CD8-positive, alpha-beta memory T cell (primary cell): ENCODE measurements around the gene SLCO4A1. TPM values are rescaled to one million over a fixed set of nuclear protein-coding genes. Genes with fewer than 3 reads are reported as not detected.

Experiments used
- CTCF ChIA-PET: fragments of 350-600 bp; sonication (Branson Sonifier 250); formaldehyde crosslinking; loops from one replicate; lab custom pipeline; 2021; ENCODE audit warnings: antibody characterized with exemption; lab: Charles Lee
- POLR2A ChIA-PET: fragments of 350-600 bp; sonication (Branson Sonifier 250); formaldehyde crosslinking; loops from one replicate; lab custom pipeline; 2021; ENCODE audit warnings: antibody characterized with exemption; lab: Charles Lee
- DNase-seq, 5 donors: peaks; one replicate each; pipeline versions ENCODE4 v3.0.0 to v3.0.0-alpha.2; 2020 to 2022; ENCODE audit warnings: mixed read lengths in 1 of 5
- H3K27ac ChIP-seq: one replicate; pipeline ENCODE4 v1.7.0; 2013; ENCODE audit warnings: low read depth, mild to moderate bottlenecking, low read length, moderate library complexity
- H3K27me3 ChIP-seq: 2 replicates; pipeline ENCODE4 v1.7.0; 2013; ENCODE audit warnings: low read length, mild to moderate bottlenecking; ENCODE audit not compliant: insufficient read depth, poor library complexity, severe bottlenecking
- H3K36me3 ChIP-seq: 2 replicates; pipeline ENCODE4 v1.7.0; 2013; ENCODE audit warnings: mild to moderate bottlenecking, low read length, moderate library complexity; ENCODE audit not compliant: insufficient read depth
- H3K4me1 ChIP-seq: 2 replicates; pipeline ENCODE4 v1.7.0; 2013; ENCODE audit warnings: mild to moderate bottlenecking, low read length, moderate library complexity; ENCODE audit not compliant: insufficient read depth
- H3K4me3 ChIP-seq: 2 replicates; pipeline ENCODE4 v1.7.0; 2013; ENCODE audit warnings: mild to moderate bottlenecking, low read length
- H3K9me3 ChIP-seq: 2 replicates; pipeline ENCODE4 v1.7.0; 2013; ENCODE audit warnings: mild to moderate bottlenecking, low read length
- H3K27ac Mint-ChIP-seq, 8 donors: one replicate each; pipeline ENCODE4 v1.8.0; 2020 to 2021; ENCODE audit warnings: mixed read lengths in 8 of 8, mild to moderate bottlenecking in 6 of 8, inconsistent platforms in 3 of 8, moderate library complexity in 3 of 8
- H3K27me3 Mint-ChIP-seq, 2 donors: one replicate each; pipeline ENCODE4 v1.8.0; 2020 to 2021; ENCODE audit warnings: mixed read lengths in 2 of 2, mild to moderate bottlenecking in 1 of 2, moderate library complexity in 1 of 2
- H3K36me3 Mint-ChIP-seq, 3 donors: one replicate each; pipeline ENCODE4 v1.8.0; 2020 to 2021; ENCODE audit warnings: mixed read lengths in 3 of 3, inconsistent platforms in 1 of 3, mild to moderate bottlenecking in 1 of 3
- H3K4me1 Mint-ChIP-seq, 3 donors: one replicate each; pipeline ENCODE4 v1.8.0; 2020 to 2021; ENCODE audit warnings: mixed read lengths in 3 of 3, inconsistent platforms in 1 of 3, mild to moderate bottlenecking in 1 of 3
- H3K4me3 Mint-ChIP-seq, 7 donors: one replicate each; pipeline ENCODE4 v1.8.0; 2020 to 2021; ENCODE audit warnings: mixed read lengths in 7 of 7, mild to moderate bottlenecking in 6 of 7, moderate library complexity in 4 of 7, inconsistent platforms in 2 of 7
- H3K9me3 Mint-ChIP-seq, 5 donors: one replicate each; pipeline ENCODE4 v1.8.0; 2020 to 2022; ENCODE audit warnings: mixed read lengths in 5 of 5, mild to moderate bottlenecking in 3 of 5, moderate library complexity in 2 of 5, inconsistent platforms in 1 of 5
- polyA plus RNA-seq: library from polyadenylated mRNA; unstranded; fragments of 300-500 nt; fragmentation: Illumina TruSeq; gene quantifications from one replicate; pipeline ENCODE4 v1.2.3, GENCODE V29; 2021
- total RNA-seq, 2 experiments: library from RNA; stranded (reverse); gene quantifications; one replicate each; pipeline ENCODE4 v1.2.3, GENCODE V29; 2021

SLCO4A1 gene
- total and polyA plus RNA-seq, 3 experiments from 2014 or later, result 0.47 to 44.9 (median 42.0) TPM

DNA sequence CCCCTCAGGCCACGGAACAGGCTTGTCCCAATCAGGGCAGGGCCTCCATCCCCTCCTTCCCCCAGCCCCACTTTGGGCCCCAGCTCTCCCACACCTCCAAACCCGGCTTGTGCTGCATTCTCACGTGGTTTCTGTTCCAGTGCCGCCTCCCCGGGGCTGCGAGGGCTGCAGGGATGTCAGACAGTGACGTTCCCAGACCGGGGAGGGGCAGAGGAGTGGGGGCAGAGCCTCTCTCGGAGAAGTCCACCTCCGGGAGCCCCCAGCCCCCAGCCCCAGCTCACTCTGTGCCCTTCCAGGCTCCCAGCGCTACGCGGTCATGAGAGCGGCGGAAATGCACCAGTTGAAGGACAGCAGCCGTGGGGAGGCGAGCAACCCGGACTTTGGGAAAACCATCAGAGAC lies 18.5 kb downstream of the SLCO4A1 start:
- Histone ChIP-seq H3K9me3 (no peaks in the 10 kb centered on the region), H3K4me3 (no peak overlapping the region), H3K27me3 (no peaks in the 10 kb centered on the region), H3K36me3 (no peaks in the 10 kb centered on the region), H3K4me1 (no peaks in the 10 kb centered on the region), H3K27ac (no peak overlapping the region)
- H3K27ac Mint-ChIP-seq, result peak overlapping the region in 1 of 8 donors; percentile 88
- H3K4me1 Mint-ChIP-seq, result no peaks in the 10 kb centered on the region
- no peaks in the 10 kb centered on the region for H3K27me3 Mint-ChIP-seq
- H3K9me3 Mint-ChIP-seq, result no peaks in the 10 kb centered on the region
- POLR2A ChIA-PET, result no interaction called here
- CTCF ChIA-PET, result no interaction called here
- DNase-seq, result no peak
- H3K4me3 Mint-ChIP-seq, result no peak overlapping the region
- H3K36me3 Mint-ChIP-seq, result no peaks in the 10 kb centered on the region

DNA sequence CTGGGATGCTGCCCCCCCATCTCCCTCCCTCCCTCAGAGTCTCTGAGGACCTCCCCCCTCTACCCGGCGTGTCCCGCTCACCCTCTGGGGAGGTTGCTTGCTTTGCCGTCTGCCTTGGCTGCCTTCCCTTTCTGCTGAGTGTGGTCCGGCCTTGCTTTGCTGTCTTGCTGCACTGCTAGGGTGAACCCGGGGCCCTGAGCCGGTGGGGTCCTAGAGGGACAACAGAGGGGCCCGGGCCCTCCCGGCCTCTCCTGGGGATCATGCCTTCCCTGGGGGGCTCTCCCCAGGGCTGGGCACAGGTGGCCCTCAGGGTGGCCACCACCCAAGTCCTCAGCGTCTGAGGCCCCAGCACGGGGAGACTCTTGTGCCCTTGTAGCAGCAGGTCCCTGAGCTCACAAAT lies 19.3 kb downstream of the SLCO4A1 start:
- H3K27me3 ChIP-seq, result no peaks in the 10 kb centered on the region
- H3K9me3 ChIP-seq, result no peaks in the 10 kb centered on the region
- H3K4me1 Mint-ChIP-seq, result no peaks in the 10 kb centered on the region
- DNase-seq, result no peak
- no peak overlapping the region for H3K4me3 Mint-ChIP-seq
- ChIA-PET POLR2A (no interaction called here), CTCF (no interaction called here)
- no peak overlapping the region for H3K4me3 ChIP-seq
- H3K9me3 Mint-ChIP-seq, result no peaks in the 10 kb centered on the region
- no peaks in the 10 kb centered on the region for H3K36me3 Mint-ChIP-seq
- no peak overlapping the region for H3K27ac Mint-ChIP-seq
- H3K4me1 ChIP-seq, result no peaks in the 10 kb centered on the region
- H3K27ac ChIP-seq, result no peak overlapping the region
- no peaks in the 10 kb centered on the region for H3K36me3 ChIP-seq
- H3K27me3 Mint-ChIP-seq, result no peaks in the 10 kb centered on the region

- Histone ChIP-seq H3K36me3 (no peaks in the 10 kb centered on the region), H3K4me3 (no peak overlapping the region), H3K9me3 (no peaks in the 10 kb centered on the region), H3K27me3 (no peaks in the 10 kb centered on the region), H3K27ac (no peak overlapping the region), H3K4me1 (no peaks in the 10 kb centered on the region)
- Mint-ChIP-seq H3K27me3 (no peaks in the 10 kb centered on the region), H3K27ac (no peak overlapping the region), H3K36me3 (no peaks in the 10 kb centered on the region), H3K9me3 (no peaks in the 10 kb centered on the region), H3K4me1 (no peaks in the 10 kb centered on the region), H3K4me3 (no peak overlapping the region)
- POLR2A ChIA-PET, result no interaction called here
- CTCF ChIA-PET, result no interaction called here
- no peak for DNase-seq
Observed at GRCh38 chr20:62662422-62662821, 20.1 kb downstream of the SLCO4A1 start.

DNA sequence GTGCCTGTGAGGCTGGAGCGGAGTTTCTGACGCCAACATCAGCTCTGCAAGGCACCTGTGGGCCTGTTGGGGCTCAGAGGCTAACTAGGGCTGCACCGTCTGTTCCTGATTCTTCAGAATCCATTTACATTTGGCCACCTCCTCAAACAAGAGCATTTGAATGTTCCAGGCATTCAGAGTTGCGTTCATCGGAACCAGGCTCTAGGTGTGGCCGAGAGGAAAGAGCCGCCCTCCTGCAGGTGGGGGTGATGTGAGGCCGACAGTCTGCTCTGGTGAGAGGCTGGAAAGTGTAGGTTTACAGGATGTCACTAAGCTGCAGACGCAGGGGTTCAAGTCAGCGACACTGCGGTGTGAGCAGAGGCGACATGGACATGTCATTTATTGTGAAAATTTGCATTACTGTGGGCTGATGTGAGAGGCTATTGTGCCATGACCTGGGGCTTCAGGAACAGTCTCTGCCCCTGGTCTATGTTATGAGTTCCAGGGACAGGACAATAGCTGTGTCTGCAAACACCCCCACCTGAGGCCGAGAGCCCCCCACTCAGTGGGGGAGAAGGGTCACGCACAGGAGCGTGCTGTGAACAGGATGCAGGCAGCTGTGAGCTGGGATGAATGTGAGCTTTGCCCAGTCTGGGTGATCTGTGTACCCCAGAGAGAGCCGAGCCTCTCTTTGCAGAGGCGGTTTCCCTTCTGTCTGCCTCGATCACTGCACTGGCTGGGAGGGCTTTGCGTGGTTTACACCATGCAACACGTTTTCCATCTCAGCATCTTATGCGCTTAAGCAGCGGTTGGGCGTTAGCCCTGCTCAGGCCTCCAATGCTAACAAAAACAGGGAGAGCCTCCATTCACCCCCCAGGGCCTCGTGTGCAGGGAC lies 21.1 kb downstream of the SLCO4A1 start:
- H3K4me1 ChIP-seq, result no peaks in the 10 kb centered on the region
- Mint-ChIP-seq H3K4me1 (no peaks in the 10 kb centered on the region), H3K4me3 (no peak overlapping the region), H3K27ac (peak overlapping the region in 1 of 8 donors; percentile 17), H3K27me3 (no peaks in the 10 kb centered on the region), H3K36me3 (no peaks in the 10 kb centered on the region), H3K9me3 (no peaks in the 10 kb centered on the region)
- H3K36me3 ChIP-seq, result no peaks in the 10 kb centered on the region
- ChIA-PET CTCF (no interaction called here), POLR2A (no interaction called here)
- DNase-seq, result no peak
- no peaks in the 10 kb centered on the region for H3K9me3 ChIP-seq
- H3K27me3 ChIP-seq, result no peaks in the 10 kb centered on the region
- H3K4me3 ChIP-seq, result no peak overlapping the region
- no peak overlapping the region for H3K27ac ChIP-seq

DNA sequence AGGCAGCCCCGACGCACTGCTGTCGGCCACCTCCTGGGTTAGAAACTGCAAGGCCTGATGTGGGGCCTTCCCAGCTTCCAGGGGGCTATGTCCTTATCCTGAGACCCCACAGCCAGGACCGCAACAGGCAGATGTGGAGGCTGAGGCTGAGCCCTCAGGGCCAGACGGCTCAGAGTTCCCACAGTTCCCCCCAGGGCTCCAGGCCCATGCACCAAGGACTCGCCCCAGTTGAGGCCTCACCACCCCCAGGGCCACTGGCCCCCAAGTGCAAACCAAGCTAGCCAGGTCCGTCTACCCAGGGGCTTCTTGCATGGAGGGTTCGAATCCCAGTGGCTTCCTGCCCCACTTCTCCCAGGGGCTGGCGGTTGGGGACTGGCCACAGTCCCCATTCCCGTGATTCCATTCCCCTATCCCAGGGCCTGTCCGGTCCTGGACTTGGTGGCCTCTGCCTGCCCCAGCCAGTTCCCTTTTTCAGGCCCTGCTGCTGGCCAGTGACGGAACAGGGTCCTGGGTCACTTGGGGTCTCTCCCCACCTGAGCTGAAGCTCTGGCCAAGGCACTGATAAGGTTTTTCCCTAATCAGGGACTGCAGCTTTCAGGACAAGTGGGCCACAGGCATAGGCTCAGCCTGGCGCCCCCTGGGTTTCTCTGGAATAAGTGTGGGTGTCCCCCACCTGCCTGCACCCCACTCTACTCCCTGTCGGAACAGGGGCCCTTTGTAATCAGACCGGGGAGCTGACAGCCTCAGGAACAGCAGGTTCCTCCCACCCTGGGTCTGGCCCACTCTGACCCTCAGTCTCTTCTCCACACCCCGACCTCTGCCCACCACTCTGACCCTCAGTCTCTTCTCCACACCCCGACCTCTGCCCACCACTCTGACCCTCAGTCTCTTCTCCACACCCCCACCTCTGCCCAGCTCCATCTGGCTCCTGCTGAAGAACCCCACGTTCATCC lies 22.0 kb downstream of the SLCO4A1 start:
- CTCF ChIA-PET, result no interaction called here
- H3K27ac Mint-ChIP-seq, result no peak overlapping the region
- POLR2A ChIA-PET, result no interaction called here

DNA sequence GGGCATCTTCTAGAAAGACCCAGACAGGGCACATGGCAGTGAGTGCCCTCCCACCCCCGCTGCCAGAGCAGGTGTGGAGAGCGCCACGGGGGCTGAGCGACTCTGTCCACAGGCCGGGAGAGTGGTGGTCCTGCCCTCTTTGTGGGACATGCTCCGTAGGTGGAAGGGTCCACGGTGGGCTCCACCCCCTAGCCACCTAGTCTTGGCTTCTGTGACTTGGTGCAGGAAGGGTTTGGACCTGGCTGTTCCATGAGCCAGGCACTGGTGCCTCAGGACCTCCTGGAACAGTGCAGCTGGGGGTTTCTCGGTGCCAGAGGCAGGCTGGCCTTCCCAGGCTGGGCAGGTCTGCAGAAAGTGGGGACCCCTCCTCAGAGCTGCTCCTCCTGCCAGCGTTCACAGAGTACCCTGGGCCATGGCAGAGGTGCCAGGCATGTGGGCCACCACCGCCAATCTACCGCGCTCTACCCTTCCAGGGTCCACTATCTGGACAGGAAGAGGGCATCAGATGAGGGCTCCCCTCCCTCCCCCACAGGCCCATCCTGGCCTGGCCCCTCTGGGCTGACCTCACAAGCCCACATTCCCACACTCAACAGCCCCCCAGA lies 23.0 kb downstream of the SLCO4A1 start:
- no peak overlapping the region for H3K27ac ChIP-seq
- no peaks in the 10 kb centered on the region for H3K27me3 ChIP-seq
- no peaks in the 10 kb centered on the region for H3K4me1 ChIP-seq
- H3K36me3 ChIP-seq, result no peaks in the 10 kb centered on the region
- H3K4me1 Mint-ChIP-seq, result no peaks in the 10 kb centered on the region
- ChIA-PET CTCF (interaction anchor here (1.0 to 1.6 kb wide), 3 partner anchors 125 to 143 kb away, joined by 3 to 6 read pairs (median 4); no protein-coding TSS in a partner anchor), POLR2A (no interaction called here)
- DNase-seq, result no peak
- H3K27ac Mint-ChIP-seq, result no peak overlapping the region
- H3K36me3 Mint-ChIP-seq, result no peaks in the 10 kb centered on the region
- H3K4me3 ChIP-seq, result no peak overlapping the region
- no peaks in the 10 kb centered on the region for H3K27me3 Mint-ChIP-seq
- no peaks in the 10 kb centered on the region for H3K9me3 Mint-ChIP-seq
- no peak overlapping the region for H3K4me3 Mint-ChIP-seq
- H3K9me3 ChIP-seq, result no peaks in the 10 kb centered on the region

More for the DNA sequence above, 22.0 kb downstream of the SLCO4A1 start:
- Histone ChIP-seq H3K4me1 (no peaks in the 10 kb centered on the region), H3K9me3 (no peaks in the 10 kb centered on the region), H3K36me3 (no peaks in the 10 kb centered on the region), H3K27me3 (no peaks in the 10 kb centered on the region), H3K27ac (no peak overlapping the region), H3K4me3 (no peak overlapping the region)
- no peak overlapping the region for H3K4me3 Mint-ChIP-seq
- H3K4me1 Mint-ChIP-seq, result no peaks in the 10 kb centered on the region
- H3K27me3 Mint-ChIP-seq, result no peaks in the 10 kb centered on the region
- no peaks in the 10 kb centered on the region for H3K36me3 Mint-ChIP-seq
- no peaks in the 10 kb centered on the region for H3K9me3 Mint-ChIP-seq
- DNase-seq, result no peak

- no peaks in the 10 kb centered on the region for H3K36me3 Mint-ChIP-seq
- no peaks in the 10 kb centered on the region for H3K4me1 Mint-ChIP-seq
- no peaks in the 10 kb centered on the region for H3K27me3 ChIP-seq
- no peaks in the 10 kb centered on the region for H3K9me3 ChIP-seq
- no peak overlapping the region for H3K4me3 ChIP-seq
- H3K36me3 ChIP-seq, result no peaks in the 10 kb centered on the region
- ChIA-PET POLR2A (no interaction called here), CTCF (interaction anchor here (1.0 to 1.6 kb wide), 3 partner anchors 124 to 142 kb away, joined by 3 to 6 read pairs (median 4); no protein-coding TSS in a partner anchor)
- H3K27me3 Mint-ChIP-seq, result no peaks in the 10 kb centered on the region
- DNase-seq, result no peak
- no peak overlapping the region for H3K27ac Mint-ChIP-seq
- no peak overlapping the region for H3K4me3 Mint-ChIP-seq
- H3K27ac ChIP-seq, result no peak overlapping the region
- H3K4me1 ChIP-seq, result no peaks in the 10 kb centered on the region
- H3K9me3 Mint-ChIP-seq, result no peaks in the 10 kb centered on the region
Observed at GRCh38 chr20:62665826-62666735, 23.8 kb downstream of the SLCO4A1 start.
